Stimulated activated CD4-positive, alpha-beta T cell treated with anti-CD3 and anti-CD28 coated beads, Interleukin-1b, Interleukin-23, amount 100 ng/mL, for 48 hours (primary cell): ENCODE data around the gene FGD4.
A peak's percentile ranks its signal among the peaks of the same experiment; 100 is the strongest.

ENCODE experiments used
- DNase-seq: peaks from one replicate; pipeline ENCODE4 v3.0.0-alpha.2; 2020

FGD4 gene

GRCh38 chr12:32399370-32400113, at the start of gene FGD4:
Gene FGD4 (plus strand): TSS chr12:32399558.
- peak; percentile 57 for DNase-seq

- no peak for DNase-seq
Measured at GRCh38 chr12:32353540-32353939, 45.8 kb upstream of the FGD4 start.

- DNase-seq, result no peak
Measured at GRCh38 chr12:32357601-32358249, 41.6 kb upstream of the FGD4 start.

GRCh38 chr12:32360956-32361355, 38.4 kb upstream of the FGD4 start:
- no peak for DNase-seq

GRCh38 chr12:32362892-32363291, 36.5 kb upstream of the FGD4 start:
- no peak for DNase-seq

GRCh38 chr12:32365473-32366064, 33.8 kb upstream of the FGD4 start:
- peak; percentile 19 for DNase-seq

GRCh38 chr12:32366714-32367113, 32.6 kb upstream of the FGD4 start:
- DNase-seq, result no peak

- DNase-seq, result no peak
Measured at GRCh38 chr12:32367381-32367780, 32.0 kb upstream of the FGD4 start.

- no peak for DNase-seq
Measured at GRCh38 chr12:32369202-32369601, 30.2 kb upstream of the FGD4 start.

GRCh38 chr12:32377344-32378055, 21.9 kb upstream of the FGD4 start:
- DNase-seq, result no peak

GRCh38 chr12:32379213-32379612, 20.1 kb upstream of the FGD4 start:
- DNase-seq, result no peak

- DNase-seq, result no peak
Measured at GRCh38 chr12:32379667-32380066, 19.7 kb upstream of the FGD4 start.

- DNase-seq, result no peak
Measured at GRCh38 chr12:32382226-32382625, 17.1 kb upstream of the FGD4 start.

- peak; percentile 38 for DNase-seq
Measured at GRCh38 chr12:32390572-32391219, 8.7 kb upstream of the FGD4 start.

- no peak for DNase-seq
Measured at GRCh38 chr12:32395026-32395425, 4.3 kb upstream of the FGD4 start.

GRCh38 chr12:32397696-32398095, 1.7 kb upstream of the FGD4 start:
- no peak for DNase-seq

GRCh38 chr12:32398181-32398580, 1.2 kb upstream of the FGD4 start:
- DNase-seq, result no peak

- no peak for DNase-seq
Measured at GRCh38 chr12:32398816-32399369, 465 bp upstream of the FGD4 start.

GRCh38 chr12:32400114-32400672, 835 bp downstream of the FGD4 start:
- no peak for DNase-seq

- no peak for DNase-seq
Measured at GRCh38 chr12:32400866-32401265, 1.5 kb downstream of the FGD4 start.

GRCh38 chr12:32402170-32402569, 2.8 kb downstream of the FGD4 start:
- no peak for DNase-seq

- DNase-seq, result no peak
Measured at GRCh38 chr12:32402946-32403345, 3.6 kb downstream of the FGD4 start.
